Osteocyte (in vitro differentiated cells): ENCODE measurements around the gene NOL9. TPM values are rescaled to one million over a fixed set of nuclear protein-coding genes. Genes with fewer than 3 reads are reported as not detected.
A peak's percentile ranks its signal among the peaks of the same experiment; 100 is the strongest.

Experiments used
- DNase-seq: peaks from one replicate; pipeline ENCODE4 v3.0.0; 2021; ENCODE audit warnings: mixed read lengths; ENCODE audit not compliant: unreplicated experiment; ENCODE audit errors: extremely low spot score
- H3K27ac Mint-ChIP-seq: one replicate; pipeline ENCODE4 v1.8.0; 2021; ENCODE audit warnings: mild to moderate bottlenecking, mixed read lengths; ENCODE audit not compliant: unreplicated experiment
- H3K27me3 Mint-ChIP-seq: one replicate; pipeline ENCODE4 v1.8.0; 2021; ENCODE audit warnings: mixed read lengths; ENCODE audit not compliant: unreplicated experiment
- H3K36me3 Mint-ChIP-seq: one replicate; pipeline ENCODE4 v1.8.0; 2021; ENCODE audit warnings: mixed read lengths; ENCODE audit not compliant: unreplicated experiment
- H3K4me1 Mint-ChIP-seq: one replicate; pipeline ENCODE4 v1.8.0; 2021; ENCODE audit warnings: mixed read lengths; ENCODE audit not compliant: unreplicated experiment
- H3K4me3 Mint-ChIP-seq: one replicate; pipeline ENCODE4 v1.8.0; 2021; ENCODE audit warnings: mild to moderate bottlenecking, moderate library complexity, mixed read lengths; ENCODE audit not compliant: unreplicated experiment
- H3K9me3 Mint-ChIP-seq: one replicate; pipeline ENCODE4 v1.8.0; 2021; ENCODE audit warnings: mixed read lengths; ENCODE audit not compliant: unreplicated experiment
- CTCF ChIP-seq: fragments of 200-600 bp; sonication (generic); IDR thresholded peaks from 2 replicates; pipeline ENCODE4 v1.5.0; 2021; ENCODE audit warnings: antibody characterized with exemption, mild to moderate bottlenecking, moderate library complexity
- total RNA-seq: library from RNA; stranded (reverse); gene quantifications from 2 replicates; pipeline ENCODE4 v1.2.1, GENCODE V29; 2021

Gene NOL9
- total RNA-seq, 1 donor from 2014 or later: 33.5 TPM

- Mint-ChIP-seq H3K27me3 (no peaks in the 10 kb centered on the region), H3K9me3 (no peaks in the 10 kb centered on the region), H3K4me3 (peak within 1 kb of the TSS; percentile 77), H3K36me3 (peaks cover 3% of the 10 kb centered on the region), H3K27ac (peak within 1 kb of the TSS; percentile 35), H3K4me1 (peaks cover 13% of the 10 kb centered on the region)
- DNase-seq: no peak
- no peak for TF ChIP-seq CTCF
Measured at GRCh38 chr1:6554907-6555778, 830 bp upstream of the NOL9 start, which contains the start of gene TAS1R1. TAS1R1 (plus strand) TSS chr1:6555307; CDS start chr1:6555374, 67 bp downstream.

- Mint-ChIP-seq H3K36me3 (peaks cover 37% of the 10 kb centered on the region), H3K27me3 (no peaks in the 10 kb centered on the region), H3K27ac (no peak overlapping the region), H3K4me3 (no peak overlapping the region), H3K4me1 (peaks cover 5% of the 10 kb centered on the region), H3K9me3 (no peaks in the 10 kb centered on the region)
- TF ChIP-seq CTCF: peak; percentile 26
- DNase-seq: no peak
Measured at GRCh38 chr1:6547301-6547700, 7.0 kb downstream of the NOL9 start.

GRCh38 chr1:6546326-6546725 lies 8.0 kb downstream of the NOL9 start:
- H3K36me3 Mint-ChIP-seq: peaks cover 41% of the 10 kb centered on the region
- no peak overlapping the region for H3K4me3 Mint-ChIP-seq
- DNase-seq: no peak
- no peak overlapping the region for H3K27ac Mint-ChIP-seq
- TF ChIP-seq CTCF: no peak
- H3K4me1 Mint-ChIP-seq: peaks cover 5% of the 10 kb centered on the region
- no peaks in the 10 kb centered on the region for H3K9me3 Mint-ChIP-seq
- no peaks in the 10 kb centered on the region for H3K27me3 Mint-ChIP-seq

- peaks cover 41% of the 10 kb centered on the region for H3K36me3 Mint-ChIP-seq
- no peak for TF ChIP-seq CTCF
- no peak for DNase-seq
- peaks cover 5% of the 10 kb centered on the region for H3K4me1 Mint-ChIP-seq
- no peaks in the 10 kb centered on the region for H3K9me3 Mint-ChIP-seq
- H3K27me3 Mint-ChIP-seq: no peaks in the 10 kb centered on the region
- no peak overlapping the region for H3K27ac Mint-ChIP-seq
- no peak overlapping the region for H3K4me3 Mint-ChIP-seq
Measured at GRCh38 chr1:6545276-6546112, 8.8 kb downstream of the NOL9 start.

GRCh38 chr1:6544831-6545230 lies 9.5 kb downstream of the NOL9 start:
- TF ChIP-seq CTCF: no peak
- H3K4me1 Mint-ChIP-seq: peaks cover 5% of the 10 kb centered on the region
- no peak overlapping the region for H3K27ac Mint-ChIP-seq
- H3K9me3 Mint-ChIP-seq: no peaks in the 10 kb centered on the region
- no peak overlapping the region for H3K4me3 Mint-ChIP-seq
- H3K27me3 Mint-ChIP-seq: no peaks in the 10 kb centered on the region
- no peak for DNase-seq
- H3K36me3 Mint-ChIP-seq: peaks cover 38% of the 10 kb centered on the region
